HCT116 (cell line): ENCODE results near the gene SLMAP.

Experiments used
- CTCF ChIP-seq, 3 experiments: fragments of 200-600 bp in 1 of 3; sonication (generic) in 1 of 3; IDR thresholded peaks in 2 of 3; conservative IDR thresholded peaks in 1 of 3; 2 replicates each; pipeline ENCODE4 v1.5.1; 2012 to 2017; ENCODE audit warnings: low read depth in 2 of 3, low read length in 2 of 3, antibody characterized with exemption in 1 of 3, borderline replicate concordance in 1 of 3, control low read depth in 1 of 3, mild to moderate bottlenecking in 1 of 3, mixed read lengths in 1 of 3, mixed run types in 1 of 3, moderate library complexity in 1 of 3; ENCODE audit not compliant: insufficient read depth in 1 of 3
- POLR2A ChIP-seq: IDR thresholded peaks from 2 replicates; pipeline ENCODE4 v1.7.0; 2011; ENCODE audit warnings: borderline replicate concordance; ENCODE audit not compliant: insufficient read depth, insufficient read length; ENCODE audit errors: extremely low read depth
- ZBTB33 ChIP-seq: IDR thresholded peaks from 2 replicates; pipeline ENCODE4 v1.6.1; 2011; ENCODE audit warnings: mild to moderate bottlenecking, low read length, moderate library complexity; ENCODE audit not compliant: insufficient replicate concordance; ENCODE audit errors: extremely low read depth

- TF ChIP-seq POLR2A: no peak
- no peak for TF ChIP-seq ZBTB33
- TF ChIP-seq CTCF (IDR thresholded peaks at IDR 0.05 in 2 of 3, conservative IDR thresholded peaks at IDR 0.05 in 1 of 3; ENCODE audit: borderline replicate concordance in 1 of 3, insufficient read depth in 1 of 3, low read depth in 2 of 3, low read length in 2 of 3): no peak
Observed at GRCh38 chr3:57833763-57834162, 77.7 kb downstream of the SLMAP start.
